Adrenal gland (tissue), 12 donors: Measurements from ENCODE around the gene ACTR2. TPM values are rescaled to one million over a fixed set of nuclear protein-coding genes. Genes with fewer than 3 reads are reported as not detected.

Experiments
- DNase-seq, 7 donors: peaks; one replicate each; pipeline ENCODE4 v3.0.0-alpha.2; 2019 to 2020
- H3K27ac ChIP-seq, 5 donors: fragments of 200-600 bp; sonication (generic) in 4 of 5; 1 replicate in 3 of 5; 2 replicates in 2 of 5; pipeline versions ENCODE4 v1.5.1 to v1.8.0; 2016 to 2020; ENCODE audit warnings: mild to moderate bottlenecking in 1 of 5
- H3K27me3 ChIP-seq: fragments of 200-600 bp; 2 replicates; pipeline ENCODE4 v1.8.0; 2021
- H3K36me3 ChIP-seq, 2 donors: fragments of 200-600 bp; replicated peaks in 1 of 2; 1 replicate in 1 of 2; 2 replicates in 1 of 2; pipeline versions ENCODE4 v1.5.1 to v1.8.0; 2018 to 2022
- H3K4me1 ChIP-seq, 2 donors: fragments of 200-600 bp; replicated peaks in 1 of 2; 1 replicate in 1 of 2; 2 replicates in 1 of 2; pipeline versions ENCODE4 v1.5.1 to v1.8.0; 2018 to 2021
- H3K4me3 ChIP-seq, 4 donors: fragments of 200-600 bp; sonication (generic) in 3 of 4; one replicate each; pipeline ENCODE4 v1.5.1; 2016 to 2018
- H3K9me3 ChIP-seq, 3 donors: fragments of 200-600 bp; sonication (generic) in 1 of 3; replicated peaks in 1 of 3; 1 replicate in 2 of 3; 2 replicates in 1 of 3; pipeline versions ENCODE4 v1.5.1 to v1.8.0; 2016 to 2021
- CTCF ChIP-seq, 6 experiments: fragments of 450-650 bp in 4 of 6; fragments of 200-600 bp in 2 of 6; sonication (generic) in 1 of 6; IDR thresholded peaks; 1 replicate in 5 of 6; 2 replicates in 1 of 6; pipeline versions ENCODE4 v1.5.1 to v1.8.0; 2016 to 2021; ENCODE audit warnings: antibody characterized with exemption in 6 of 6, mild to moderate bottlenecking in 2 of 6, moderate library complexity in 1 of 6
- POLR2A ChIP-seq, 2 donors: fragments of 450-650 bp; IDR thresholded peaks; one replicate each; pipeline ENCODE4 v1.6.1; 2017; ENCODE audit warnings: antibody characterized with exemption in 2 of 2, mild to moderate bottlenecking in 2 of 2, moderate library complexity in 1 of 2
- WGBS, 4 donors: extraction: QIAGEN DNeasy Blood & Tissue Kit in 2 of 4; methylation state at CpG; one replicate each; pipeline versions ENCODE4 v1.1.5 to v1.1.7; 2013 to 2017; 5-methylcytosine and 5-hydroxymethylcytosine counted together
- intact Hi-C, 2 donors: fragments of 100-400 bp; cut with DNase I; formaldehyde crosslinking; loops; one replicate each; pipeline versions ENCODE4 v1.14.1 to v1.15.0; 2022 to 2023
- polyA plus RNA-seq, 3 donors: library from polyadenylated mRNA; stranded (reverse); fragments of 200-250 nt in 2 of 3; fragments of 350-450 nt in 1 of 3; fragmentation: Illumina TruSeq in 1 of 3; extraction: RNeasy Lipid Tissue Mini Kit (QIAGEN cat#74804) in 1 of 3; gene quantifications; one replicate each; pipeline ENCODE4 v1.2.3, GENCODE V29; 2013 to 2014
- total RNA-seq, 9 donors: library from RNA; depleted of rRNA in 4 of 9; stranded (reverse); fragments of >200 nt in 4 of 9; fragments of 120-200 nt in 1 of 9; fragmentation: NEBNext Ultra II Directional in 1 of 9; extraction: Animal tissue kit (Norgen Biotek cat#: 25700) in 1 of 9; gene quantifications; one replicate each; pipeline versions ENCODE4 v1.1.0 to v1.2.4, GENCODE V29; 2013 to 2023
- donor health status: healthy with polysubstance abuse.
- donor health status: Bipolar disorder and iron deficiency.
- donor health status: DM: yes; HTN: yes; CAD: no.
- donor health status: DM: no; HTN: no; CAD: no.
- donor health status: DM: no; HTN: no; CAD: no.
- donor health status: DM: yes; HTN: yes; CAD: no.

ACTR2 gene
- total and polyA plus RNA-seq, 12 donors: 29.9 to 186 (median 73.5) TPM

GRCh38 chr2:65277791-65278483, 50.3 kb downstream of the ACTR2 start:
- Histone ChIP-seq H3K4me3 (no peak overlapping the region), H3K36me3 (peaks cover 0 to 2% of the 10 kb centered on the region in 2 donors), H3K27me3 (no peaks in the 10 kb centered on the region), H3K9me3 (no peaks in the 10 kb centered on the region), H3K27ac (no peak overlapping the region), H3K4me1 (peaks cover 11 to 22% of the 10 kb centered on the region in 2 donors)
- DNase-seq: peak in 4 of 7 donors; percentile 16 to 33 (median 22)
- 77 to 80% (median 79%) methylated on average over 5 of the region's 5 CpGs for WGBS, 4 donors
- TF ChIP-seq POLR2A (IDR thresholded peaks at IDR 0.05) (no peak), CTCF (IDR thresholded peaks at IDR 0.05) (peak in 2 of 6 experiments; percentile 10 to 23)
- intact Hi-C loops: loop anchor here in 1 of 2 donors (10.0 kb wide), 1 partner anchor 147 kb away; no protein-coding TSS in a partner anchor

- no peaks in the 10 kb centered on the region for H3K36me3 ChIP-seq
- no peaks in the 10 kb centered on the region for H3K9me3 ChIP-seq
- 66 to 76% (median 72%) methylated on average over 6 of the region's 6 CpGs for WGBS, 4 donors
- no peaks in the 10 kb centered on the region for H3K27me3 ChIP-seq
- no peak overlapping the region for H3K27ac ChIP-seq
- TF ChIP-seq POLR2A (IDR thresholded peaks at IDR 0.05): no peak
- no peak for DNase-seq
- intact Hi-C loops: loop anchor here in 1 of 2 donors (10.0 kb wide), 1 partner anchor 146 kb away; no protein-coding TSS in a partner anchor
- peaks cover 11 to 22% of the 10 kb centered on the region in 2 donors for H3K4me1 ChIP-seq
- no peak overlapping the region for H3K4me3 ChIP-seq
Observed at GRCh38 chr2:65278531-65278981, 50.9 kb downstream of the ACTR2 start.

- TF ChIP-seq CTCF (IDR thresholded peaks at IDR 0.05) (no peak), POLR2A (IDR thresholded peaks at IDR 0.05) (no peak)
- H3K36me3 ChIP-seq: no peaks in the 10 kb centered on the region
- no peak overlapping the region for H3K4me3 ChIP-seq
- H3K4me1 ChIP-seq: peaks cover 11 to 22% of the 10 kb centered on the region in 2 donors
- no peaks in the 10 kb centered on the region for H3K27me3 ChIP-seq
- no peak overlapping the region for H3K27ac ChIP-seq
- intact Hi-C loops: loop anchor here in 1 of 2 donors (10.0 kb wide), 1 partner anchor 145 kb away; no protein-coding TSS in a partner anchor
- H3K9me3 ChIP-seq: no peaks in the 10 kb centered on the region
- DNase-seq: no peak
- 91 to 95% (median 91%) methylated on average over 6 of the region's 6 CpGs for WGBS, 4 donors
Observed at GRCh38 chr2:65279756-65280155, 52.1 kb downstream of the ACTR2 start.

GRCh38 chr2:65281627-65282351, 54.2 kb downstream of the ACTR2 start:
- intact Hi-C loops: no loop called here

More at GRCh38 chr2:65281627-65282351, 54.2 kb downstream of the ACTR2 start:
- no peak for TF ChIP-seq POLR2A (IDR thresholded peaks at IDR 0.05)
- no peak for TF ChIP-seq CTCF (IDR thresholded peaks at IDR 0.05)
- Histone ChIP-seq H3K27ac (no peak overlapping the region), H3K4me3 (no peak overlapping the region), H3K4me1 (peaks cover 5 to 13% of the 10 kb centered on the region in 2 donors), H3K27me3 (no peaks in the 10 kb centered on the region), H3K36me3 (no peaks in the 10 kb centered on the region), H3K9me3 (no peaks in the 10 kb centered on the region)
- no peak for DNase-seq
- 36 to 64% (median 51%) methylated on average over 4 of the region's 4 CpGs for WGBS, 4 donors
